ENCODE measurements around the gene VPS11.

DNA sequence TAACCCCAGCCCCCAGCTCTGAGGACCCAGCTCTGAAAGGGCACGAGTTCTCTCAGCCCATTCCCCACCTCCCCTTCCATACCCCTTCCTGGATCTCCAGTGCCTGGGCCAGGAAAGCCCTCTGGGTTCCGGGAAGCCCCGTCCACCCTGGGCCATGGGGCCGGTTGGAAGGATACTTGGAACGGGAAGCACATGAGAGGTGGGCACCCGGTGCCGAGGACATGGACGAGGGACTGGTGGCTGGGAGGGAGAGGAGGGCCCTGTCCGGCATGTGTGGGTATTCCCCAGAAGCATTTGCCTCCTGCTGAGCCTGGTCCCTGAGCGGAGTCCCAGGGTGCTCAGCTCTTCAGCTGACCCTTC lies 48.6 kb downstream of the VPS11 start:
- TF ChIP-seq, protein P1, sequence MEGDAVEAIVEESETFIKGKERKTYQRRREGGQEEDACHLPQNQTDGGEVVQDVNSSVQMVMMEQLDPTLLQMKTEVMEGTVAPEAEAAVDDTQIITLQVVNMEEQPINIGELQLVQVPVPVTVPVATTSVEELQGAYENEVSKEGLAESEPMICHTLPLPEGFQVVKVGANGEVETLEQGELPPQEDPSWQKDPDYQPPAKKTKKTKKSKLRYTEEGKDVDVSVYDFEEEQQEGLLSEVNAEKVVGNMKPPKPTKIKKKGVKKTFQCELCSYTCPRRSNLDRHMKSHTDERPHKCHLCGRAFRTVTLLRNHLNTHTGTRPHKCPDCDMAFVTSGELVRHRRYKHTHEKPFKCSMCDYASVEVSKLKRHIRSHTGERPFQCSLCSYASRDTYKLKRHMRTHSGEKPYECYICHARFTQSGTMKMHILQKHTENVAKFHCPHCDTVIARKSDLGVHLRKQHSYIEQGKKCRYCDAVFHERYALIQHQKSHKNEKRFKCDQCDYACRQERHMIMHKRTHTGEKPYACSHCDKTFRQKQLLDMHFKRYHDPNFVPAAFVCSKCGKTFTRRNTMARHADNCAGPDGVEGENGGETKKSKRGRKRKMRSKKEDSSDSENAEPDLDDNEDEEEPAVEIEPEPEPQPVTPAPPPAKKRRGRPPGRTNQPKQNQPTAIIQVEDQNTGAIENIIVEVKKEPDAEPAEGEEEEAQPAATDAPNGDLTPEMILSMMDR (conservative IDR thresholded peaks at IDR 0.05; ENCODE audit: low read length): no peak
- TF ChIP-seq EZH2phosphoT487 (IDR thresholded peaks at IDR 0.05; ENCODE audit: borderline replicate concordance, low read depth, low read length): no peak

Measured in OCI-LY7 (cell line).